ENCODE measurements around the gene FAM3A. TPM values are rescaled to one million over a fixed set of nuclear protein-coding genes. Genes with fewer than 3 reads are reported as not detected.

Gene FAM3A
- total and polyA plus RNA-seq, 2 of the 8 experiments (the other 6 are each of a cell fraction or from before 2014, with no cell fraction given), result 16.2 to 18.6 TPM

- no peak for DNase-seq (ENCODE audit: low read depth in 1 of 2, low spot score in 2 of 2)
- 0 out of 2 replicates have a peak overlapping the region, but pooled peaks have one; percentile 84 for H2BK12ac ChIP-seq (ENCODE audit: low read depth, low read length)
- peak overlapping the region in 3 of 4 experiments; percentile 51 to 71 (median 70); a peak in 5 of 7 replicates for H3K9ac ChIP-seq (replicated peaks in 1 of 4; ENCODE audit: extremely low read depth in 1 of 4, low read depth in 3 of 4, low read length in 3 of 4)
- no peak overlapping the region for H2BK120ac ChIP-seq (replicated peaks; ENCODE audit: low read depth, low read length)
- H2BK5ac ChIP-seq (ENCODE audit: low read depth, low read length), result peak overlapping the region; percentile 49; the same call in 1 of the 2 replicates
- H3K23ac ChIP-seq (ENCODE audit: insufficient read length), result no peak overlapping the region
- no peak overlapping the region for H3K56ac ChIP-seq (replicated peaks; ENCODE audit: insufficient read length, low read depth, low read length)
- peak overlapping the region; percentile 93 for H4K91ac ChIP-seq (replicated peaks; ENCODE audit: insufficient read length, low read length)
- 4% methylated on average over 14 of the region's 19 CpGs; no CpG with 5 or more reads in 1 of the 2 experiments for WGBS, 2 experiments (ENCODE audit: extremely low coverage in 1 of 2, insufficient coverage in 1 of 2, insufficient read length in 1 of 2, insufficient replicate concordance in 2 of 2, low coverage in 1 of 2, low lambda C conversion rate in 2 of 2, missing lambda C conversion rate in 1 of 2)
- no peak overlapping the region for H3K14ac ChIP-seq (ENCODE audit: insufficient read length)
- H2BK15ac ChIP-seq (ENCODE audit: low read length), result no peak overlapping the region
- ChIA-PET CTCF (ENCODE audit: partially characterized antibody) (interaction anchor here (1.1 kb wide), 1 partner anchor 12 kb away, joined by 3 read pairs; no protein-coding TSS in a partner anchor), POLR2A (ENCODE audit: partially characterized antibody) (interaction anchor here (0.7 to 2.4 kb wide), 11 partner anchors 9 to 143 kb away, joined by 3 to 10 read pairs (median 4); partner anchors contain the start of genes EMD, RPL10 and UBL4A)
- H3K4ac ChIP-seq (replicated peaks; ENCODE audit: insufficient read length, low read depth, low read length), result no peak overlapping the region
- H2AFZ ChIP-seq (ENCODE audit: low read length), result no peak overlapping the region; the same call in 1 of the 2 replicates
- no peak overlapping the region for H2BK20ac ChIP-seq (ENCODE audit: low read length)
- H3K36me3 ChIP-seq (ENCODE audit: control insufficient read depth in 2 of 4, insufficient read depth in 4 of 4, low read length in 3 of 4), result no peaks in the 10 kb centered on the region
- H3K79me1 ChIP-seq (ENCODE audit: low read depth, low read length), result no peaks in the 10 kb centered on the region
- H3K27ac ChIP-seq (ENCODE audit: low read depth, low read length), result peak overlapping the region; percentile 87
- peak overlapping the region; percentile 21; the same call in 1 of the 2 replicates for H4K8ac ChIP-seq (ENCODE audit: extremely low read depth, insufficient read depth, low read length)
- no peak overlapping the region for H2AK5ac ChIP-seq (ENCODE audit: low read depth, low read length)
- H3K79me2 ChIP-seq (ENCODE audit: control insufficient read depth in 1 of 2, insufficient read depth in 2 of 2, low read length in 2 of 2), result no peaks in the 10 kb centered on the region
- FAIRE-seq, result peak; percentile 71
- H3K27me3 ChIP-seq (replicated peaks in 1 of 4; ENCODE audit: control insufficient read depth in 3 of 4, extremely low read depth in 1 of 4, insufficient read depth in 3 of 4, low read length in 3 of 4), result no peaks in the 10 kb centered on the region
- H3K4me3 ChIP-seq (ENCODE audit: extremely low read depth in 1 of 4, insufficient read depth in 2 of 4, low read depth in 3 of 4, low read length in 4 of 4), result peak overlapping the region; percentile 41 to 81 (median 45); a peak in 7 of 8 replicates
- H3K18ac ChIP-seq (ENCODE audit: extremely low read depth, low read length), result peak overlapping the region; percentile 71; the same call in 1 of the 2 replicates
- H3K4me2 ChIP-seq (ENCODE audit: insufficient read depth in 1 of 2, low read depth in 2 of 2, low read length in 2 of 2), result peak overlapping the region; percentile 93 to 99
- peaks cover 9% of the 10 kb centered on the region for H3K23me2 ChIP-seq (ENCODE audit: low read depth, low read length)
- peak overlapping the region; percentile 7 for H4K5ac ChIP-seq (ENCODE audit: insufficient read length, low read depth, low read length)
- H4K20me1 ChIP-seq (replicated peaks in 1 of 2; ENCODE audit: control insufficient read depth in 1 of 2, insufficient read depth in 2 of 2, low read length in 2 of 2), result no peaks in the 10 kb centered on the region
- peaks cover 1 to 10% (median 7%) of the 10 kb centered on the region in 4 experiments; a peak in 6 of 7 replicates for H3K4me1 ChIP-seq (replicated peaks in 1 of 4; ENCODE audit: control insufficient read depth in 3 of 4, insufficient read depth in 4 of 4, low read length in 3 of 4)
- H3K9me3 ChIP-seq (ENCODE audit: insufficient read depth in 2 of 2, low read depth in 1 of 2, low read length in 1 of 2), result no peaks in the 10 kb centered on the region
- no peak for TF ChIP-seq KDM4A (IDR thresholded peaks at IDR 0.05; ENCODE audit: low read depth, low read length, severe bottlenecking)
- TF ChIP-seq SAP30 (IDR thresholded peaks at IDR 0.05; ENCODE audit: insufficient read depth, insufficient replicate concordance, low read length), result no peak
- no peak for TF ChIP-seq POU5F1 (IDR thresholded peaks at IDR 0.05; ENCODE audit: low read depth, low read length)
- 0 out of 2 replicates have a peak, but pooled peaks have one; percentile 5 for TF ChIP-seq CEBPB (IDR thresholded peaks at IDR 0.05; ENCODE audit: low read depth, low read length)
- TF ChIP-seq ATF2 (IDR thresholded peaks at IDR 0.05; ENCODE audit: low read length), result no peak
- TF ChIP-seq, protein P1, sequence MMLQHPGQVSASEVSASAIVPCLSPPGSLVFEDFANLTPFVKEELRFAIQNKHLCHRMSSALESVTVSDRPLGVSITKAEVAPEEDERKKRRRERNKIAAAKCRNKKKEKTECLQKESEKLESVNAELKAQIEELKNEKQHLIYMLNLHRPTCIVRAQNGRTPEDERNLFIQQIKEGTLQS (IDR thresholded peaks at IDR 0.05; ENCODE audit: insufficient read depth, low read depth, low read length), result no peak
- no peak for TF ChIP-seq EZH2 (IDR thresholded peaks at IDR 0.05; ENCODE audit: low read depth, low read length, severe bottlenecking)
- TF ChIP-seq RBBP5 (IDR thresholded peaks at IDR 0.05; ENCODE audit: borderline replicate concordance, low read depth, low read length), result no peak
- no peak; the same call in 1 of the 2 replicates for TF ChIP-seq POLR2AphosphoS5 (IDR thresholded peaks at IDR 0.05; ENCODE audit: low read depth, low read length)
- no peak for TF ChIP-seq YY1 (IDR thresholded peaks at IDR 0.05; ENCODE audit: low read depth, low read length)
Measured at GRCh38 chrX:154516656-154517100, 646 bp upstream of the FAM3A start.

All from H1 (cell line).